ENCODE data around the gene CYP4F8. TPM values are rescaled to one million over a fixed set of nuclear protein-coding genes. Genes with fewer than 3 reads are reported as not detected.
"Not testable (repeated sequence)": the region's sequence is repeated elsewhere in the genome, so short reads cannot be mapped to it uniquely, and the experiment has no call there.

CYP4F8 gene
- polyA plus RNA-seq, 3 donors = not detected

GRCh38 chr19:15671891-15672579, 57.0 kb downstream of the CYP4F8 start:
- WGBS, 3 donors = 46 to 55% (median 49%) methylated on average over 10 of the region's 10 CpGs
- H3K27ac ChIP-seq (ENCODE audit: low read depth, low read length) = no peak overlapping the region

DNA sequence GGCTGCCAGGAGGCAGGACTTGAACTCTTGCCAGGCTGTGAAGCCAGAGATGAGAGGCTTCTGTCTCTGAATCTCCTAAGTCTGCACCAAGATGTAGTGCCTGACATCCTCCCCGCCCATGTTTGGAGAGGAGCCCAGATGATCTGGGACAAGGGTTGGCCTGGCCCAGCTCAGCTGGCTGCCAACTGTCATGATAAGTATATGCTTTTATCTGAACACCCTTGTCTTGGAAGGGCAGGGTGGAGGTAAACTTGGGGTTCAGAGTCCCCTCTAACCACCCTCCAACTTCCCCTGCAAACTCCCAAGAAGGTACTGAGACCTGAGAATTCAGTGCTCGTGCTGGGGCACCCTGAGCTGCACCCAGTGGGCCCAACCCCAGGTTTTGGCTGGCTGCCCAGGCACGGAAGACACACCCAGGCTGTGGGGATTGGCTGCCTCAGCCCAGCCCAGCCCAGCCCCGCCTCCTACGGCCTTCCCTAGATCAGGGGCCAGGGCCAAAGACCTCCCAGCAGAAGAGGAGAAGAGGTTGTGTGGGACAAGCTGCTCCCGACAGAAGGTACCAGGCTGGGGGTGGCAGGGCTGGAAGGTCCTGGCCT, 57.7 kb downstream of the CYP4F8 start, which contains the start of gene CYP4F12:
TSS of gene CYP4F12 (plus strand) at position 508 of the 596 bp plus-strand sequence. CDS start 443 bp downstream, outside the sequence.
- 18 to 38% (median 24%) methylated on average over 6 of the region's 6 CpGs for WGBS, 3 donors
- no peak within 1 kb of the TSS for H3K27ac ChIP-seq (ENCODE audit: low read depth, low read length)

GRCh38 chr19:15673176-15673654, 58.2 kb downstream of the CYP4F8 start:
- H3K27ac ChIP-seq (ENCODE audit: low read depth, low read length) = no peak overlapping the region
- 26 to 29% (median 27%) methylated on average over 9 of the region's 9 CpGs for WGBS, 3 donors

GRCh38 chr19:15675560-15675959, 60.5 kb downstream of the CYP4F8 start:
- H3K27ac ChIP-seq (ENCODE audit: low read depth, low read length) = no peak overlapping the region
- WGBS, 3 donors = 46 to 60% (median 49%) methylated on average over 3 of the region's 3 CpGs

DNA sequence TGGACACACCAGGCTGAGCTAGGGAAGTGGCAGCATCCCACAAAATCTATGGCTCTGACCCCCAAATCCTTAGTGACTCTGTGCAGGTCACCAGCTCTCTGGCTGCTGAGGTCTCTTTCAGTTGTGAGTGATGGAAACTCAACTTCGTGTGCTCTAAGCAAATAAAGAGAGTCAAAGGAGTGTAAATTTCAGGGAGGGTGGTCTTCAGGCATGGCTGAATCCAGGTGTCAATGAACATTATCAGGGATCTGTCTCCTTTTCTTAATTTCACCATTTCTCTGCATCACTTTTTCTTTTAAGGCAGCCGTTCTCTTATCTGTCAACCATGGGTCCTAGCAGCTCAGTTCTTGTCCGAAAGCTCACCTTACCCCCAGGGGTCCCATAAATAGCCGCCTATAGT, 64.1 kb downstream of the CYP4F8 start:
- no peak overlapping the region for H3K27ac ChIP-seq (ENCODE audit: low read depth, low read length)
- WGBS, 3 donors = 11 to 23% (median 22%) methylated on average over 4 of the region's 4 CpGs

GRCh38 chr19:15679865-15680264, 64.8 kb downstream of the CYP4F8 start:
- WGBS, 3 donors = 55 to 69% (median 65%) methylated on average over 4 of the region's 4 CpGs
- H3K27ac ChIP-seq (ENCODE audit: low read depth, low read length) = not testable (repeated sequence)

Other genes with a start within 250 kb of the CYP4F8 start
- 10 to 100 TPM in 2 of 3 donors, 1 to 10 TPM in 1; 8.7 to 19.3 (median 13.3) TPM for gene AKAP8, start 235.4 kb upstream of the CYP4F8 start, polyA plus RNA-seq
- 10 to 100 TPM; 40.5 to 79.6 (median 49.9) TPM for gene AKAP8L, start 196.2 kb upstream of the CYP4F8 start, polyA plus RNA-seq
- gene WIZ, start 165.3 kb upstream of the CYP4F8 start, polyA plus RNA-seq = 10 to 100 TPM; 15.3 to 37.3 (median 22.3) TPM
- gene RASAL3, start 150.7 kb upstream of the CYP4F8 start, polyA plus RNA-seq = 1 to 10 TPM in 2 of 3 donors, under 1 TPM in 1; 0.86 to 3.9 (median 3.3) TPM
- under 1 TPM in 1 of 3 donors, not detected in 2; 0.06 TPM for gene PGLYRP2, start 135.7 kb upstream of the CYP4F8 start, polyA plus RNA-seq
- under 1 TPM in 2 of 3 donors, not detected in 1; 0.10 to 0.61 TPM for gene CYP4F22, start 106.7 kb upstream of the CYP4F8 start, polyA plus RNA-seq
- gene CYP4F3, start 25.7 kb downstream of the CYP4F8 start, polyA plus RNA-seq = under 1 TPM; 0.06 to 0.51 (median 0.34) TPM
- gene CYP4F12, start 57.9 kb downstream of the CYP4F8 start, polyA plus RNA-seq = 10 to 100 TPM in 1 of 3 donors, 1 to 10 TPM in 2; 1.2 to 17.7 (median 9.1) TPM
- gene OR10H2, start 112.8 kb downstream of the CYP4F8 start, polyA plus RNA-seq = not detected
- not detected for gene OR10H3, start 122.8 kb downstream of the CYP4F8 start, polyA plus RNA-seq
- gene OR10H5, start 172.4 kb downstream of the CYP4F8 start, polyA plus RNA-seq = under 1 TPM in 1 of 3 donors, not detected in 2; 0.11 TPM
- gene OR10H1, start 200.4 kb downstream of the CYP4F8 start, polyA plus RNA-seq = not detected